GM19328 (cell line): ENCODE measurements around the gene BLM.
"Not testable (repeated sequence)": the region's sequence is repeated elsewhere in the genome, so short reads cannot be mapped to it uniquely, and the experiment has no call there.

Experiments used
- ATAC-seq: cut with Tn5 transposase; IDR thresholded peaks from one replicate; pipeline ENCODE4 v1.9.1; 2021; ENCODE audit warnings: mild to moderate bottlenecking, moderate library complexity; ENCODE audit not compliant: unreplicated experiment

The BLM gene

DNA sequence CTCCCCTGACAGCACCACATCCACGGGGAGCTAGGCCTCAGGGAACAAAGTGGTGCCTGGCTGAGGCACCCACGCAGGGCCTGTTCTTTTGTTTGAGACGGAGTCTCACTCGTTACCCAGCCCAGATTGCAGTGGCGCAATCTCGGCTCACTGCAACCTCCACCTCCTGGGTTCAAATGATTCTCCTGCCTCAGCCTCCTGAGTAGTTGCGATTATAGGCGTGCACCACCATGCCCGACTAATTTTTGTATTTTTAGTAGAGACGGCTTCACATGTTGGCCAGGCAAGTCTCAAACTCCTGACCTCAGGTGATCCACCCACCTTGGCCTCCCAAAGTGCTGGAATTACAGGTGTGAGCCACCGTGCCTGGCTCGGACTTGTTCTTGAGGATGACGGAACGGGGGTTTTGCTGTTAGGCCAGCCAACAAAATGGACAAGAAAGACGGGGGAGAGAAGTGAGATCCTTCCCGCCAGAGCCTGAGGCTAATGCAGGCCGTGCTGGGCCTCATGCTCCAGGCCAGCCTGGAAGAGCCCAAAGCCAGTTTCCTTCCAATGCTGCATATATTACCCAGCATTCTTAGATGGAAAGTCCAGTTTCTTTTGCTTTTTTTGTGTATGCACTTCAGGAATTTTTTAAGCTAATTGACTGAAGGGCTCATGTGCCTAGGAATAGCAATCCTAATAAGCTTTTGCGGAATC is 123.2 kb downstream of the BLM start:
- ATAC-seq = no peak

GRCh38 chr15:90840954-90841353 is 123.8 kb downstream of the BLM start:
- no peak for ATAC-seq

DNA sequence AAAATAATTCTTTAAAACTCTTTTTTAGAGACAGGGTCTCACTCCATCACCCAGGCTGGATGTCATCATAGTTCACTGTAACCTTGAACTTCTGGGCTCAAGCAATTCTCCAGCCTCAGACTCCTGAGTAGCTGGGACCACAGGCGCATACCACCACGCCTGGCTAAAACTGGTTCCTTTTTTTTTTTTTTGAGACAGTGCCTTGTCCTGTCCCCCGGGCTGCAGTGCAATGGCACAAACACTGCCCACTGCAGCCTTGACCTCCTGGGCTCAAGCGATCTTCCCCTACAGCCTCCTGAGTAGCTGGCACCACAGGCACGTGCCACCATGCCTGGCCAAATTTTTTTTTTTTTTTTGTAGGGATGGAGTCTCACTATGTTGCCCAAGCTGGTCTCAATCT is 127.5 kb downstream of the BLM start:
- ATAC-seq = no peak

GRCh38 chr15:90845201-90845949 is 128.2 kb downstream of the BLM start:
- no peak for ATAC-seq

DNA sequence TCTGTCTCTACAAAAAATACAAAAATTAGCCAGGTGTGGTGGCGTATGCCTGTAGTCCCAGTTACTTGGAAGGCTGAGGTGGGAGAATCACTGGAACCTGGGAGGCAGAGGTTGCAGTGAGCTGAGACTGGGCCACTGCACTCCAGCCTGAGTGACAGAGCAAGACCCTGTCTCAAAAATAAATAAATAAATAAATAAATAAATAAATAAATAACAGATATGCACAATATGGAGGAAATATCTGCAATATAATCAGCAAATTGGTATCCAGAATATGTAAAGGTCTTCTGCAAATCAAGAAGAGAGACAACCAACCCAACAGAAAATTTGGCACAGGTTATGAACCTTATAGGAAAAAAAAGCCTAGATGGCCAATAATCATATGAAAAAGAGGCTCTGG is 132.3 kb downstream of the BLM start:
- ATAC-seq = not testable (repeated sequence)

- no peak for ATAC-seq
Measured at GRCh38 chr15:90851114-90851513, 134.0 kb downstream of the BLM start.

- ATAC-seq = no peak
Measured at GRCh38 chr15:90851940-90852339, 134.8 kb downstream of the BLM start.

DNA sequence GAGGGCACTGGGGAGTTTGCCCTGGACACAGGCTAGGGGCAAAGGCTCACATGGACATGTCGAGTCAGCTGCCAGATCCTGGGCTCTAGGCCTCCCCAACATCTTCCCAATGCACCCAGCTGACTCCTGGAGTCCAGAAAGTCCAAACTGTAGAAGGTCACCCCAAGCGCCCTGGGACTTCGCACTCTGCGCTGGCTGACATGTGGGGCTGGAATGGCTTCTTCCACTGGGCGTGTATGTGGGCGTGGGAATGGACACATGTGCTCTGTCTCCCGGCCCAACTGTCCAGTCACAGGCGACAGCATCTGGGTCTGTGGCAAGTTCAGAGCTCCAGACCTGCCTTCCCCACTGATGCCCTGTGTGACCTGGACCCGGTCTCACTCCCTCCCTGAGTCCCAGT is 138.0 kb downstream of the BLM start:
- ATAC-seq = no peak

- ATAC-seq = no peak
Measured at GRCh38 chr15:90857337-90857736, 140.2 kb downstream of the BLM start.

- no peak for ATAC-seq
Measured at GRCh38 chr15:90857883-90858443, 140.8 kb downstream of the BLM start.

DNA sequence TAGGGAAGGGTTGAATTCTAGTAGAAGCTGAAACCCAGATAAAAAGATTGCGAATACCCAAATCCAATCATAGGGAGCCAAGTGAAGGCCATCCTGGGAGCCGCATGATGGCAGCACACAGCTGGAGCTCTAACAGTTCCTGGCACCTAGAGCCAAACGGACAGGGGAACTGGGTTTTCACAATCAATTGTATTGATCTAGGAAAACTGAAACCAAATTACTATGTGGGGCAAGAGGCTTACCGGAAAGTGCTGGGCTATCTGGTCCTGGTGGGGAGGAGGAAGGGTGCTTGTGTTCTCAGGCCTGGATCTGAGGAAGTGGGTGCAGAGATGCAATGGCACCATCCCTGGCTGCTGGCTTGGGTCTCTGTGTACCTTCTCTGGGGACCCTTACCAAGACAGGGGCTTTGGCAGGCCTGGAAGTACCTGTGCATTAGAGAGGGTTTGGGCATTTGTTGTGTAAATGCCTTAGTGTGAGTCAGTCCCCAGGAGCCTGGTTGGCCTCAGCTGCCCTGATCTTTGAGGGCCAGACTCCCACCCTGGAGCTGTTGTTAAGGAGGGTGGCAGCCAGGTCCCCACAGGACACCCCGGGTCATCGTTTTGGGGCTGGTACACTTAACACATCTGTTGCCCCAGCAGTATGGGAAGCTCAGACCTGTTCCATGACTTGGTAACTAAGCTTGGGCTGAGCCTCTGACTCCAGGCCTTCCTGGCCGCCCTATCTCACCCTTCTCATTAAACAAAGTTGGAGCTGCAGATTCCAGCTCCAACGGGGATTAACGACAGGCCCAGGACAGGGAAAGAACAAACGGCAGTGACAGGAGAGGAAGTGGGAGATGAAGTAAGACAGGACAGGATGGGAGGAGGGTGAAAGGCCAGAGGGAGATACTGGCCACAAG is 142.3 kb downstream of the BLM start:
- ATAC-seq = no peak

- no peak for ATAC-seq
Measured at GRCh38 chr15:90860450-90860849, 143.3 kb downstream of the BLM start.

- no peak for ATAC-seq
Measured at GRCh38 chr15:90860942-90861675, 144.0 kb downstream of the BLM start.

DNA sequence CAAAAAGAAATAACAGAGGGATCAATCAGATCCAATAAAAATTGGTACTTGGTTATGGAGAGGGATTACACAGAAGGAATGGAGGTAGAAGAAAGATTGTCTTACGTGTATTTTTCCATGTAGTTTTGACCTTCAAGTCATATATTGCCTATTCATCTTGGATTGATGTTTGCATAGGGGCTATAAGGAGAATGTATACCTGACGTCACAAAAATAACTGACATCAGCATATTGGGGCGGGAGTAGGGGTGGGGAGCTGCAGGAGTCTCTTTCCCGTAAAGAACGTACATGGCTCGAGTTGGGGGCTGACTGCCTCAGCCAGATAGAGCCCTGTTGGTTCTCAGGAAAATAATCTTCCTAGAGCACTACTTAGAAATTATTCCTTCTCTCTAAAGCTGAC is 145.3 kb downstream of the BLM start:
- ATAC-seq = no peak

DNA sequence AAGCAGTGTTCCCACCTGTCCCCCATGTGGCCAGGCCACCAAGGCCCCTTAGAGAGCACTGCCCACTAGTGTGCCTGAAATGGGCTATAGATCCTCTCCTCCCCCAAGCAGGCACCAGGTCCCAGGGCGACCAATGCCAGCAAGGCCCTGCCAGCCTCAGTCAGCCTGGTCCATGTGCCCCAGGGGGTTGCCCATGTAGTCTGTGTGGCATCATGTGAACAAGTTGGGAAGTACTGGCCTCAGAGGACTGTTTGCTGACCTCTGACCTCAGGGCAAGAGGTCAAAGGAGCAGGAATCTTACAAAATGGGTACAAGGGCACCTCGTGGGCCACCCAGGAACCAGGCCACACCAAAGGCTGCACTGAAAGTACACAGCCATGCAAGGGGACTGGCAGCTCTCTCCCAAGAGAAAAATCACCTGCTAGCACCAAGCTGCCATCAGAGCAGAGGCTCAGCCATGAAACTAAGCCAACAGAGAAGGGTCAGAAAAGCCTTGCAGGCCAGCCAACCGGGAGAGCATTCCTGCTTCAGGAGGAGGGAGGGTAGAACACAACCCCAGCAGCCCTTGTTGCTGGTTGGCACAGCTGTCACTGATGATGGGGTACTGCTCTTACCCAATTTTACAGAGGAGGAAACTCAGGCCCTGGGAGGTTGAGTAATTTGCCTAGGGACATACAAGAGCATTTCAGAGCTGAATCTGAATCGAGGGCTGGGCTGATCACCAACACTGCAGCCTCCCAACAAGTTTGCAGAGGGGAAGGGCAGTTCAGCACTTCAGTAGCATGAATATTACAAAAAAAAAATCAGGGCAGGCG is 146.0 kb downstream of the BLM start:
- no peak for ATAC-seq

GRCh38 chr15:90863987-90864386 is 146.8 kb downstream of the BLM start:
- no peak for ATAC-seq

GRCh38 chr15:90864507-90864906 is 147.4 kb downstream of the BLM start:
- ATAC-seq = no peak

DNA sequence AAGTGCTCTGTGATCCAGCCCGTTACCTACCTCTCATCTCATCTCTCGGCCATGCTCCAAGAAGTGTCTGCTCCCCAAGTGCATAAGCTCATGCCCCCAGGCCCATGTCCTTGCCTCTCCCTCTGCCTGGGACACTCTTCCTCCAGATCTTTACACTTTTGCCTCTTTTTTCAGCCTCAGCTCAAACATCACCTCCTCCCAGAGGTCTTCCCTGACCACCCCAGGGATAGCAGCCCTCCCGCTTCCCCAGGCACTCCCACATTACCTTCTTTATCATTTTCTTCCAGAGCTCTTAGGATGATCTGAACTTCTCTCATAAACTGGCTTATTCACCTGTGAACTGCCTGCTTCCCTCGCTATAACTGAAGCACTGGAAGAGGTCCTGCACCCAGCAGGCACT is 148.6 kb downstream of the BLM start:
- ATAC-seq = no peak
